ENCODE measurements around the gene A2M. TPM values are rescaled to one million over a fixed set of nuclear protein-coding genes. Genes with fewer than 3 reads are reported as not detected.

The A2M gene
- total and polyA plus RNA-seq, 2 of the 4 experiments (the other 2 are of a cell fraction), result 1.1 to 3.2 TPM

GRCh38 chr12:9032202-9032964, 83.3 kb downstream of the A2M start:
- H4K91ac ChIP-seq (ENCODE audit: insufficient read depth, low read depth, low read length), result no peak overlapping the region
- no peak overlapping the region for H3K56ac ChIP-seq (ENCODE audit: extremely low read depth, insufficient read depth, low read length)
- H3K79me1 ChIP-seq (ENCODE audit: low read depth in 1 of 2, low read length in 2 of 2), result no peaks in the 10 kb centered on the region
- no peak overlapping the region for H2AK5ac ChIP-seq (ENCODE audit: low read depth, low read length)
- TF ChIP-seq MXI1 (IDR thresholded peaks at IDR 0.05; ENCODE audit: borderline replicate concordance, low read depth, low read length), result no peak
- no peak for TF ChIP-seq MAFK (IDR thresholded peaks at IDR 0.05; ENCODE audit: low read depth, low read length)
- TF ChIP-seq POLR2A (IDR thresholded peaks at IDR 0.05; ENCODE audit: low read depth, low read length), result no peak
- no peak for TF ChIP-seq USF2 (IDR thresholded peaks at IDR 0.05; ENCODE audit: low read depth, low read length)
- TF ChIP-seq ELK1 (IDR thresholded peaks at IDR 0.05; ENCODE audit: borderline replicate concordance, low read depth, low read length), result no peak
- no peak for TF ChIP-seq SMC3 (IDR thresholded peaks at IDR 0.05; ENCODE audit: low read depth, low read length)
- no peak for TF ChIP-seq RAD21 (IDR thresholded peaks at IDR 0.05; ENCODE audit: low read length)
- dilution Hi-C loops (cut with HindIII; ENCODE audit: low sequenced_read_pairs, unreplicated experiment) (no loop called here), intact Hi-C loops (cut with micrococcal nuclease) (no loop called here), in situ Hi-C loops (cut with MboI; ENCODE audit: low sequenced_read_pairs) (no loop called here)
- H4K20me1 ChIP-seq (ENCODE audit: insufficient read depth, low read length), result no peaks in the 10 kb centered on the region
- H3K36me3 ChIP-seq (ENCODE audit: control insufficient read depth, insufficient read depth, low read length), result no peaks in the 10 kb centered on the region
- H4K5ac ChIP-seq (ENCODE audit: low read depth, low read length), result no peak overlapping the region
- no peak overlapping the region for H3K4ac ChIP-seq (ENCODE audit: low read depth, low read length)
- ATAC-seq (ENCODE audit: low read depth) (no peak), DNase-seq (no peak)
- H2AFZ ChIP-seq (replicated peaks; ENCODE audit: low read length, poor library complexity), result no peak overlapping the region
- no peak overlapping the region for H3K27ac ChIP-seq (ENCODE audit: insufficient read depth, low read length)
- ChIA-PET POLR2A (ENCODE audit: unreplicated experiment) (no interaction called here), CTCF (no interaction called here)
- no peak overlapping the region for H2BK20ac ChIP-seq (ENCODE audit: low read depth, low read length)
- no peaks in the 10 kb centered on the region for H3K9me1 ChIP-seq (ENCODE audit: insufficient read depth, low read length)
- H3K27me3 ChIP-seq (ENCODE audit: control insufficient read depth, insufficient read depth, low read length), result no peaks in the 10 kb centered on the region
- H3K4me2 ChIP-seq (ENCODE audit: low read depth, low read length), result no peak overlapping the region
- H3K14ac ChIP-seq (replicated peaks; ENCODE audit: low read depth, low read length), result no peak overlapping the region
- H3K4me3 ChIP-seq (ENCODE audit: insufficient read depth, low read depth, low read length), result no peak overlapping the region
- no peaks in the 10 kb centered on the region for H3K4me1 ChIP-seq (ENCODE audit: control insufficient read depth, insufficient read depth, low read length)
- no peak overlapping the region for H3K9ac ChIP-seq (ENCODE audit: low read depth, low read length)
- no peak overlapping the region for H4K8ac ChIP-seq (ENCODE audit: low read depth in 2 of 2, low read length in 2 of 2)
- H2BK5ac ChIP-seq (ENCODE audit: low read depth, low read length, poor library complexity, severe bottlenecking), result no peak overlapping the region
- 27% methylated on average over 3 of the region's 5 CpGs; no CpG with 5 or more reads in 1 of the 2 experiments for WGBS, 2 experiments (ENCODE audit: extremely low coverage in 2 of 2, insufficient read length in 1 of 2)
- H2BK15ac ChIP-seq (ENCODE audit: low read depth, low read length), result no peak overlapping the region
- H3K23ac ChIP-seq (ENCODE audit: low read depth, low read length), result no peak overlapping the region
- BruUV-seq (replicated peaks), result no TSS peak
- H3K9me3 ChIP-seq (ENCODE audit: control insufficient read depth, insufficient read depth, low read length), result no peaks in the 10 kb centered on the region
- no peak overlapping the region for H2AK9ac ChIP-seq (replicated peaks; ENCODE audit: low read depth, low read length, poor library complexity)
- no peak overlapping the region for H3K18ac ChIP-seq (ENCODE audit: low read depth, low read length)
- no peak overlapping the region for H2BK120ac ChIP-seq (ENCODE audit: low read depth, low read length)
